WTC11 (cell line): Measurements from ENCODE around the gene SYPL2.

Source experiments
- ATF1 ChIP-seq: sonication (generic); formaldehyde crosslinking; IDR thresholded peaks from 2 replicates; pipeline ENCODE4 v1.8.1; 2023; ENCODE audit warnings: mild to moderate bottlenecking, moderate library complexity, missing genetic modification reagents
- SP1 ChIP-seq: sonication (generic); formaldehyde crosslinking; conservative IDR thresholded peaks from 2 replicates; pipeline ENCODE4 v1.8.1; 2022; ENCODE audit warnings: missing genetic modification reagents
- TEAD1 ChIP-seq: sonication (generic); formaldehyde crosslinking; IDR thresholded peaks from 2 replicates; pipeline ENCODE4 v1.8.0; 2022; ENCODE audit warnings: mild to moderate bottlenecking, missing genetic modification reagents
- TF ChIP-seq, protein P1 (sequence below): sonication (generic); formaldehyde crosslinking; conservative IDR thresholded peaks from 2 replicates; pipeline ENCODE4 v1.8.1; 2023; ENCODE audit warnings: mild to moderate bottlenecking, low read depth, missing genetic modification reagents, moderate library complexity

DNA sequence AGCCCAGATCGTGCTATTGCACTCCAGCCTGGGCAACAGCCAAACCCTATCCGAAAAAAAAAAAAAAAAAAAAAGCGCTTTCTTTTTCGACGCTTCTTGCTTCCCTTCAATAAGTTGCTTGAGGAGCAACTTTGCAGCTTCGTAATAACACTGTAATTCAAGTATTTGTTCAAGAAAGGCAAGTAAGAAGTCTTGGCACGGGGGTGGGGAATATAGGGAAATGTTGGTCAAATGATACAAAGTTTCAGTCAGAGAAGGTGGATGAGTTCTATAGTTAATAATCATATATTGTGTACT is 39.2 kb upstream of the SYPL2 start:
- TF ChIP-seq, protein P1, sequence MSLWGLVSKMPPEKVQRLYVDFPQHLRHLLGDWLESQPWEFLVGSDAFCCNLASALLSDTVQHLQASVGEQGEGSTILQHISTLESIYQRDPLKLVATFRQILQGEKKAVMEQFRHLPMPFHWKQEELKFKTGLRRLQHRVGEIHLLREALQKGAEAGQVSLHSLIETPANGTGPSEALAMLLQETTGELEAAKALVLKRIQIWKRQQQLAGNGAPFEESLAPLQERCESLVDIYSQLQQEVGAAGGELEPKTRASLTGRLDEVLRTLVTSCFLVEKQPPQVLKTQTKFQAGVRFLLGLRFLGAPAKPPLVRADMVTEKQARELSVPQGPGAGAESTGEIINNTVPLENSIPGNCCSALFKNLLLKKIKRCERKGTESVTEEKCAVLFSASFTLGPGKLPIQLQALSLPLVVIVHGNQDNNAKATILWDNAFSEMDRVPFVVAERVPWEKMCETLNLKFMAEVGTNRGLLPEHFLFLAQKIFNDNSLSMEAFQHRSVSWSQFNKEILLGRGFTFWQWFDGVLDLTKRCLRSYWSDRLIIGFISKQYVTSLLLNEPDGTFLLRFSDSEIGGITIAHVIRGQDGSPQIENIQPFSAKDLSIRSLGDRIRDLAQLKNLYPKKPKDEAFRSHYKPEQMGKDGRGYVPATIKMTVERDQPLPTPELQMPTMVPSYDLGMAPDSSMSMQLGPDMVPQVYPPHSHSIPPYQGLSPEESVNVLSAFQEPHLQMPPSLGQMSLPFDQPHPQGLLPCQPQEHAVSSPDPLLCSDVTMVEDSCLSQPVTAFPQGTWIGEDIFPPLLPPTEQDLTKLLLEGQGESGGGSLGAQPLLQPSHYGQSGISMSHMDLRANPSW (CRISPR knock-in tag) = no peak
- TF ChIP-seq ATF1 (CRISPR knock-in tag) (no peak), TEAD1 (CRISPR knock-in tag) (no peak), SP1 (no peak)
